Astrocyte (in vitro differentiated cells and primary cell): ENCODE results near the gene CCDC14. TPM values are rescaled to one million over a fixed set of nuclear protein-coding genes. Genes with fewer than 3 reads are reported as not detected.

ENCODE experiments used
- DNase-seq: peaks from one replicate; pipeline ENCODE4 v3.0.0-alpha.2; 2010; ENCODE audit warnings: low read depth
- FAIRE-seq: peaks from 2 replicates; lab custom pipeline; 2011; peaks lifted over from hg19 to GRCh38; lab: Jason Lieb, UNC
- H2AFZ ChIP-seq: 2 replicates; pipeline ENCODE4 v1.6.0; 2012; ENCODE audit warnings: low read depth, low read length, inconsistent platforms
- H3K27ac ChIP-seq: 2 replicates; pipeline ENCODE4 v1.5.1; 2011; ENCODE audit warnings: low read depth, low read length, inconsistent platforms
- H3K27me3 ChIP-seq: 2 replicates; pipeline ENCODE4 v1.6.0; 2011; ENCODE audit warnings: low read length, inconsistent platforms; ENCODE audit not compliant: insufficient read depth
- H3K36me3 ChIP-seq: 2 replicates; pipeline ENCODE4 v1.5.1; 2011; ENCODE audit warnings: low read length, inconsistent platforms; ENCODE audit not compliant: insufficient read depth
- H3K4me1 ChIP-seq: 2 replicates; pipeline ENCODE4 v1.5.1; 2011; ENCODE audit warnings: low read length, inconsistent platforms; ENCODE audit not compliant: insufficient read depth
- H3K4me2 ChIP-seq: 2 replicates; pipeline ENCODE4 v1.6.0; 2012; ENCODE audit warnings: low read length, inconsistent platforms
- H3K4me3 ChIP-seq: 2 replicates; pipeline ENCODE4 v1.5.1; 2011; ENCODE audit warnings: low read depth, mild to moderate bottlenecking, low read length, inconsistent platforms; ENCODE audit not compliant: insufficient read depth
- H3K79me2 ChIP-seq: 2 replicates; pipeline ENCODE4 v1.6.0; 2012; ENCODE audit warnings: mild to moderate bottlenecking, low read length, inconsistent platforms; ENCODE audit not compliant: insufficient read depth
- H3K9ac ChIP-seq: 2 replicates; pipeline ENCODE4 v1.6.0; 2012; ENCODE audit warnings: mild to moderate bottlenecking, low read length, inconsistent platforms
- H3K9me3 ChIP-seq: 2 replicates; pipeline ENCODE4 v1.5.1; 2012; ENCODE audit warnings: low read depth, mild to moderate bottlenecking, low read length, inconsistent platforms; ENCODE audit not compliant: insufficient read depth
- H4K20me1 ChIP-seq: 2 replicates; pipeline ENCODE4 v1.6.0; 2012; ENCODE audit warnings: low read length, inconsistent platforms; ENCODE audit not compliant: insufficient read depth
- H3K27ac Mint-ChIP-seq: one replicate; pipeline ENCODE4 v1.8.0; 2021; ENCODE audit warnings: mild to moderate bottlenecking, mixed read lengths; ENCODE audit not compliant: unreplicated experiment
- H3K27me3 Mint-ChIP-seq: one replicate; pipeline ENCODE4 v1.8.0; 2021; ENCODE audit warnings: low read depth, mixed read lengths; ENCODE audit not compliant: unreplicated experiment
- H3K36me3 Mint-ChIP-seq: one replicate; pipeline ENCODE4 v1.8.0; 2021; ENCODE audit warnings: low read depth, mixed read lengths; ENCODE audit not compliant: unreplicated experiment
- H3K4me1 Mint-ChIP-seq: one replicate; pipeline ENCODE4 v1.8.0; 2021; ENCODE audit warnings: low read depth, mixed read lengths; ENCODE audit not compliant: unreplicated experiment
- H3K4me3 Mint-ChIP-seq: one replicate; pipeline ENCODE4 v1.8.0; 2021; ENCODE audit warnings: mild to moderate bottlenecking, moderate library complexity, mixed read lengths; ENCODE audit not compliant: unreplicated experiment
- H3K9me3 Mint-ChIP-seq: one replicate; pipeline ENCODE4 v1.8.0; 2021; ENCODE audit warnings: mild to moderate bottlenecking, mixed read lengths; ENCODE audit not compliant: unreplicated experiment
- EZH2 ChIP-seq: IDR thresholded peaks from 2 replicates; pipeline ENCODE4 v1.6.1; 2012; ENCODE audit warnings: mild to moderate bottlenecking, low read length, inconsistent platforms; ENCODE audit not compliant: insufficient read depth
- total RNA-seq: library from RNA; stranded (reverse); gene quantifications from 2 replicates; pipeline ENCODE4 v1.2.1, GENCODE V29; 2021
- TF ChIP-seq, protein P1 (sequence below): IDR thresholded peaks from 2 replicates; pipeline ENCODE4 v1.5.1; 2011; ENCODE audit warnings: low read depth, mild to moderate bottlenecking, inconsistent platforms, low read length, moderate library complexity; ENCODE audit not compliant: insufficient read depth

CCDC14 gene
- total RNA-seq, 1 donor from 2014 or later: 35.8 TPM

GRCh38 chr3:123878807-123879206 is 82.2 kb downstream of the CCDC14 start:
- Mint-ChIP-seq H3K9me3 (no peaks in the 10 kb centered on the region), H3K36me3 (peaks cover 25% of the 10 kb centered on the region), H3K27me3 (no peaks in the 10 kb centered on the region), H3K27ac (no peak overlapping the region), H3K4me3 (no peak overlapping the region), H3K4me1 (peaks cover 9% of the 10 kb centered on the region)
- Histone ChIP-seq H3K36me3 (peaks cover 12% of the 10 kb centered on the region), H3K4me1 (peaks cover 22% of the 10 kb centered on the region), H2AFZ (no peak overlapping the region), H3K4me3 (no peak overlapping the region), H3K27me3 (no peaks in the 10 kb centered on the region), H3K4me2 (no peak overlapping the region), H3K27ac (no peak overlapping the region), H3K79me2 (peaks cover 85% of the 10 kb centered on the region), H3K9me3 (no peaks in the 10 kb centered on the region), H3K9ac (no peak overlapping the region), H4K20me1 (peaks cover 19% of the 10 kb centered on the region)
- TF ChIP-seq, protein P1, sequence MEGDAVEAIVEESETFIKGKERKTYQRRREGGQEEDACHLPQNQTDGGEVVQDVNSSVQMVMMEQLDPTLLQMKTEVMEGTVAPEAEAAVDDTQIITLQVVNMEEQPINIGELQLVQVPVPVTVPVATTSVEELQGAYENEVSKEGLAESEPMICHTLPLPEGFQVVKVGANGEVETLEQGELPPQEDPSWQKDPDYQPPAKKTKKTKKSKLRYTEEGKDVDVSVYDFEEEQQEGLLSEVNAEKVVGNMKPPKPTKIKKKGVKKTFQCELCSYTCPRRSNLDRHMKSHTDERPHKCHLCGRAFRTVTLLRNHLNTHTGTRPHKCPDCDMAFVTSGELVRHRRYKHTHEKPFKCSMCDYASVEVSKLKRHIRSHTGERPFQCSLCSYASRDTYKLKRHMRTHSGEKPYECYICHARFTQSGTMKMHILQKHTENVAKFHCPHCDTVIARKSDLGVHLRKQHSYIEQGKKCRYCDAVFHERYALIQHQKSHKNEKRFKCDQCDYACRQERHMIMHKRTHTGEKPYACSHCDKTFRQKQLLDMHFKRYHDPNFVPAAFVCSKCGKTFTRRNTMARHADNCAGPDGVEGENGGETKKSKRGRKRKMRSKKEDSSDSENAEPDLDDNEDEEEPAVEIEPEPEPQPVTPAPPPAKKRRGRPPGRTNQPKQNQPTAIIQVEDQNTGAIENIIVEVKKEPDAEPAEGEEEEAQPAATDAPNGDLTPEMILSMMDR: no peak
- no peak for TF ChIP-seq EZH2
- DNase-seq (no peak), FAIRE-seq (no peak)

DNA sequence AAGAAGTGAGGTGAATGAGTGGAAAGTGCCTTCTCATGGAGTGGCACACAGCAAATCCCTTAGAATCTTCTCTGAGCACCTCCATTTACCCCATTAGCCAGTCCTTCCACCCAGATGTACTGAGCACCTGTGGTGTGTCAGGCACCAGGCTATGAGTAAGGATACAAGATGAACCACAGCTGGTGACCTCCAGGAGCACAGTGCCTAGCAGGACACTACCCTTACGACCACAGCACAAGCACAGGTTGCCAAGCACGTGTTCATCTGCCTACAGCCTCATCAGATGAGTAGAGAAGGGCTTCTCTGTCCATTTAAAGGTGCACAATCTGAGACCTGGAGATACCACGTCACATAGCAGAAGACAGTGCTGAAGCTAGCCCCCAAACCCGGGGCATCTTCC is 83.1 kb downstream of the CCDC14 start:
- Histone ChIP-seq H3K27me3 (no peaks in the 10 kb centered on the region), H3K9ac (no peak overlapping the region), H3K36me3 (peaks cover 12% of the 10 kb centered on the region), H3K4me2 (no peak overlapping the region), H3K79me2 (peaks cover 83% of the 10 kb centered on the region), H3K4me1 (peaks cover 16% of the 10 kb centered on the region), H4K20me1 (peaks cover 19% of the 10 kb centered on the region), H3K27ac (no peak overlapping the region), H2AFZ (no peak overlapping the region), H3K9me3 (no peaks in the 10 kb centered on the region), H3K4me3 (no peak overlapping the region)
- Mint-ChIP-seq H3K36me3 (peaks cover 25% of the 10 kb centered on the region), H3K27me3 (no peaks in the 10 kb centered on the region), H3K4me3 (no peak overlapping the region), H3K4me1 (peaks cover 9% of the 10 kb centered on the region), H3K27ac (no peak overlapping the region), H3K9me3 (no peaks in the 10 kb centered on the region)
- no peak for FAIRE-seq
- no peak for DNase-seq
- TF ChIP-seq, protein P1: no peak
- TF ChIP-seq EZH2: no peak

DNA sequence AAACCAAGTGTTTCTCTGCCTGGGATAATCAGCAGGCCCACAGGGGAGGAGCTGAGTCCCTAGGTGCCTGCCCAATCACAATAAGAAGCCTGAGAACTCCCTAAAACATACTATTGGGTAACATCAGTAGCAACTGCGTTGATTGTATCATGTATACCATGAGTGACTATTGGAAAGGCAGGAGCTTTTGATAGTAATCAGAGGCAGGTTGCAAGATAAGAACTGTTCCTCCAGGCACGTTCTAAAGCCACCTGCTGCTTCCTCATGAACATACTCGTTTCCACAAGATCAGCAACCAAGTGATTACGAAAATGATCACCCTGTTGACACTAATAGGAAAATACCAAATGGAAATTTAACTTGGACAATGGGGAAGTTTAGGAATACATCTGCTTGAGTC is 83.6 kb downstream of the CCDC14 start:
- no peak overlapping the region for H3K9ac ChIP-seq
- DNase-seq (no peak), FAIRE-seq (no peak)
- H3K4me3 ChIP-seq: no peak overlapping the region
- Mint-ChIP-seq H3K4me1 (peaks cover 9% of the 10 kb centered on the region), H3K27me3 (no peaks in the 10 kb centered on the region), H3K27ac (no peak overlapping the region), H3K9me3 (no peaks in the 10 kb centered on the region), H3K4me3 (no peak overlapping the region), H3K36me3 (peaks cover 25% of the 10 kb centered on the region)
- TF ChIP-seq, protein P1: no peak
- no peak for TF ChIP-seq EZH2
- peaks cover 83% of the 10 kb centered on the region for H3K79me2 ChIP-seq
- peaks cover 12% of the 10 kb centered on the region for H3K36me3 ChIP-seq
- H3K4me2 ChIP-seq: no peak overlapping the region
- no peak overlapping the region for H2AFZ ChIP-seq
- no peak overlapping the region for H3K27ac ChIP-seq
- no peaks in the 10 kb centered on the region for H3K27me3 ChIP-seq
- peaks cover 15% of the 10 kb centered on the region for H4K20me1 ChIP-seq
- H3K9me3 ChIP-seq: no peaks in the 10 kb centered on the region
- H3K4me1 ChIP-seq: peaks cover 13% of the 10 kb centered on the region
